Non-pigmented ciliary epithelial cell (primary cell): Measurements from ENCODE around the gene FRMD4B.
"Not testable (repeated sequence)": the region's sequence is repeated elsewhere in the genome, so short reads cannot be mapped to it uniquely, and the experiment has no call there.

Experiments used
- DNase-seq: peaks from one replicate; pipeline ENCODE4 v3.0.0-alpha.2; 2010; ENCODE audit warnings: low read depth

The FRMD4B gene

GRCh38 chr3:69283496-69283895 is 102.4 kb downstream of the FRMD4B start:
- no peak for DNase-seq

- no peak for DNase-seq
These were observed 103.7 kb downstream of the FRMD4B start for GRCh38 chr3:69282181-69282580.

GRCh38 chr3:69277403-69277802 is 108.5 kb downstream of the FRMD4B start:
- not testable (repeated sequence) for DNase-seq

- DNase-seq = no peak
These were observed 109.0 kb downstream of the FRMD4B start for GRCh38 chr3:69276884-69277283.

GRCh38 chr3:69276191-69276590 is 109.7 kb downstream of the FRMD4B start:
- DNase-seq = not testable (repeated sequence)

- DNase-seq = no peak
These were observed 112.0 kb downstream of the FRMD4B start for GRCh38 chr3:69273896-69274295.

GRCh38 chr3:69272556-69272955 is 113.3 kb downstream of the FRMD4B start:
- DNase-seq = no peak

GRCh38 chr3:69271098-69271497 is 114.8 kb downstream of the FRMD4B start:
- DNase-seq = no peak

- no peak for DNase-seq
These were observed 119.3 kb downstream of the FRMD4B start for GRCh38 chr3:69266585-69266984.

GRCh38 chr3:69266071-69266470 is 119.8 kb downstream of the FRMD4B start:
- not testable (repeated sequence) for DNase-seq

GRCh38 chr3:69260843-69261405 is 125.0 kb downstream of the FRMD4B start:
- DNase-seq = not testable (repeated sequence)

GRCh38 chr3:69260216-69260787 is 125.6 kb downstream of the FRMD4B start:
- DNase-seq = no peak

GRCh38 chr3:69259125-69259524 is 126.8 kb downstream of the FRMD4B start:
- DNase-seq = no peak

- DNase-seq = no peak
These were observed 130.0 kb downstream of the FRMD4B start for GRCh38 chr3:69255928-69256327.

GRCh38 chr3:69254351-69254750 is 131.5 kb downstream of the FRMD4B start:
- DNase-seq = no peak

GRCh38 chr3:69252631-69253030 is 133.3 kb downstream of the FRMD4B start:
- no peak for DNase-seq

GRCh38 chr3:69252141-69252540 is 133.7 kb downstream of the FRMD4B start:
- no peak for DNase-seq

- DNase-seq = no peak
These were observed 134.6 kb downstream of the FRMD4B start for GRCh38 chr3:69251078-69251805.

GRCh38 chr3:69250014-69250413 is 135.9 kb downstream of the FRMD4B start:
- peak; percentile 30 for DNase-seq

- no peak for DNase-seq
These were observed 136.9 kb downstream of the FRMD4B start for GRCh38 chr3:69249001-69249400.

- no peak for DNase-seq
These were observed 137.5 kb downstream of the FRMD4B start for GRCh38 chr3:69248436-69248835.

- DNase-seq = no peak
These were observed 139.3 kb downstream of the FRMD4B start for GRCh38 chr3:69246612-69247011.

GRCh38 chr3:69244039-69244438 is 141.8 kb downstream of the FRMD4B start:
- DNase-seq = no peak

GRCh38 chr3:69241769-69242168 is 144.1 kb downstream of the FRMD4B start:
- DNase-seq = no peak
